Activated CD4-positive, alpha-beta T cell treated with anti-CD3 and anti-CD28 coated beads, Interleukin-2, Interleukin-6, amounts not matched to agents 100 ng/mL and 50 ng/mL, durations not matched to agents 16 hours and 8 hours (primary cell): ENCODE measurements around the gene SMYD2.

ENCODE experiments used
- DNase-seq: peaks from one replicate; pipeline ENCODE4 v3.0.0-alpha.2; 2020

Gene SMYD2

DNA sequence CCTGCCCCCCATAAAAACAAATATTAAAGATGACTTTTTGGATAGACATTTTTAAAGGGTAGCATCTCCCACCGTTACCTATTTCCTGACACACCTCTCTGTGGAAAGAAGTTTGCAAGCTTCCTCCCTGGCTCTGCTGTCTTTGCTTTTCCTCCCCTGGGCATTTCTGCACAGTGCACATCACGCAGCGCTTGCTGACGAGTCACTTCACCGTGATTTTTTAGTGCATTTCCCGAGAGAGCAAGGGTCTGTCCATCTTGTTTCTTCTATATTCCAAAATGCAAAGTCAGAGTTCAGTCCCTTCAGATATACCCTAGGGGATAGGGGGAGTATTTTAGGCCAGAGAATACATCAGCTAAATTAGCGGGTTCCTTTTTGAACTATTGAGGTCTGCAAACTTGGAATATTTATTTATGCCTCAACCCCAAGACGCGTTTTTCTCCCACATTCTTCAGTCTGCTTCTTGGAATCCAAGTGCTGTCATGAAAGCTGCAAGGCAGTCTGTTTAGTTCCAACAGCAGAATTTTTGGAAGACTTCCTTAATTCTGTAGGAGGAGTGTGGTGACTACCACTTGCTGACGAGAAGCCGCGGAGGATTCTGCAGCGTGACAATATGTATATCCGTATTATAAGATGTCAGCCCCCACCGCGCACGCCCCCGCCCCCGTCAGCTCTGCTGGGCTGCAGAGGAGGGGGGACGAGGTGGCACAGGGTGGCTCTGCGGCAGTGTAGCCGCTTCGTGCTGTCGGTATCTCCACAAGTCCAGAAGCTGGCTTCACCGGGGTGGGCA lies 22.4 kb downstream of the SMYD2 start:
- DNase-seq: no peak

DNA sequence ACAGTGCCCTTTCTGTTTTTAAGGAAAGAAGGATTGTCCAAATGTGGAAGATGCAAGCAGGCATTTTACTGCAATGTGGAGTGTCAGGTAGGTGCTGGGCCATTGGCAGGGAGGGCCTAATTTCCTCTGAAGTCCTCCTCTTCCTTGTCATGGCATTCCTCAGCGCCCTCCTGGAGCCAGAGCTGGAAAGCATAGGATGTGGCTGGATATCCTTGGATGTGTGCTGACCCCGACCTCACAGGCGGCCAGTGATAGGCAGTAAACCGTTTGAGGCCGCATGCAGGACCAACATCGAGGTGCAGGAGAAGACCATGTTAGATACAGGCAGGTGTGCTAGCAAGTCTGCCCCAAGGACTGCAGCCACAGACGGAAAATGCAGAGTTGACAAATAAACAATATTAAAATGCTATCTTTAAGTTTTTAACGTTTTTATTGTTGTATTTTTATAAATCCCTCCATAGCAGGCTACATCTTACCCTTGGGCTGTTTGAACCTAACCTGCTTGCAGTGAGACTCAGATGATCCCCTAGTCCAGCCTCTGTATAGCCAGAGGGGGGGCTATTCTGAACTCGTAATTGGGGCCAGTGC lies 24.3 kb downstream of the SMYD2 start:
- no peak for DNase-seq

DNA sequence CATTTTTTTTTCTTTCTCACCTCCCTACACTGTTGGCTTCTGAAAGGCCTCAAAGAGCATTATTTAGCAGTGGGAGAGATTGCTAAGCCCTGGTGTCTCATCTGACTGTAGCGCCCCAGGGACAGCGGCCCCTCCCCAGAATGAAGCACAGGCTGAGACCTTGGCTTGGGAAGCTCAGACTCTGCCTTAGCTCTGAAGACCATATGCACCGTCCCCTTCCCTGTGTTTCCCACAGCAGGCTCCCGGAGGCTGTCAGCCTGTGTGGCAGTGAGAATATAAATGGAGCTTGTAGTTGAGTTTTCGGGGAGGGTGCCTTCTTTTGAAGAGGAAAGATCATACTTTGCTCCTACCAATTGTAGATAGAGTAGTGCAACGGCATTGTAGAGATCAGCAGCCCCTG lies 25.3 kb downstream of the SMYD2 start:
- no peak for DNase-seq

DNA sequence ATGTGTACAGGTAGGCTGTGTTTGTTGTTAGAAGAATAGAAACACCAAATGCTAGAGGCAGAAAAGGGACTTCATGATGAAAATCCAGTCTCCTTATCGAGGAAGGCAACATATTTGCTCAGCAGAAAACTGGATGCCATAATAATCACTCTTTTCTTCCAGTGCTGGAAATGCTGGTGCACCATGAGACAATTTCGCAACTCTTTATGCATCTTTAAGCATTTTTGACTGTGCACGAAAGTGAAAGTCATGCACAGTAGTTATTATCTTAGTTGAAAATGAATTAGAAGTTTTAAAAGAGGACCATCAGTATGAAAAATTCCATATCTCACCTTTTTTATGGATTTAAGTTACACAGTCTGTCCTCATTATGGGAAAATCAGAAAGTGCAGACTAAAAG lies 29.1 kb downstream of the SMYD2 start:
- DNase-seq: peak; percentile 40

DNA sequence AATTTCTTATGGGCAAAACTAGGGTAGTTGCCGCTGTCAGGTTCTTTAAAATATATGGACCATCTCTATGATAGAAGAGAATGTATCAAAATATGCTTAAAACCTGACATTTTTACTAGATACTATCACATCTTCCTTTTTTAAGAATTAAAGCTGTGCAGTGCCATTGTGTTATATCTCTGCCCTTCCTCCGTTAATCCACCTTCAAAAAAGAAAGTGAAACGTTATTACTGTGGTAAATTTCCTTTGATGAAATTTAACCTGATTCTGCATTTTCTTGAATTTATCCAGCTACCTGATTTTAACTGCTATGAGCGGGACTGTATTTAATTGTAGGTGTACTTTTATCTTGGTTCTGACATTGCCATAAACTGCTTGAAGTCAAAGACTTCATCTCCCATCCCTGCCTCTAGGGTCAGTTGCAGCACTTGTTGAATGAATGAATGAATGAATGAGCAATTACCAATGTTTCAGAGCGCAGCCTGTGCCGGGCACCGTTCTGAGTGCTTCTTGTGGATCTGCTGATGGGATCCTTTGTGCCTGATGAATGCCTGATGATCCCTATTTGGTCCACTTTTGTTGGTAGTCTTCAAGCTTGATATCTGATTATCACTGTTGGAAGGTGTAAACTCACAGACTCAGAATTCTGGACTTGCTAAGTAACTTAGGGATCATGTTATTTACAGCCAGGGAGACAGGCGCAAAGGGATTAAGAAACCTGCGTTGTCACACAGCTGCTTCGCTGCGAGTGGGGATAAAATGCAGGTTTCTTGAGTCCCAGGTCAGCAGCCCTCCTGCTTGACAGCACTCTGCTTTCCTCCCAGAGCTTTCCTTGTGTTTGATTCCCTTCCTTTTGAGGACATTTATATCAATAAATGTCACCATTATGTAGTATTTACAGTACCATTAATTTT lies 30.1 kb downstream of the SMYD2 start:
- no peak for DNase-seq

DNA sequence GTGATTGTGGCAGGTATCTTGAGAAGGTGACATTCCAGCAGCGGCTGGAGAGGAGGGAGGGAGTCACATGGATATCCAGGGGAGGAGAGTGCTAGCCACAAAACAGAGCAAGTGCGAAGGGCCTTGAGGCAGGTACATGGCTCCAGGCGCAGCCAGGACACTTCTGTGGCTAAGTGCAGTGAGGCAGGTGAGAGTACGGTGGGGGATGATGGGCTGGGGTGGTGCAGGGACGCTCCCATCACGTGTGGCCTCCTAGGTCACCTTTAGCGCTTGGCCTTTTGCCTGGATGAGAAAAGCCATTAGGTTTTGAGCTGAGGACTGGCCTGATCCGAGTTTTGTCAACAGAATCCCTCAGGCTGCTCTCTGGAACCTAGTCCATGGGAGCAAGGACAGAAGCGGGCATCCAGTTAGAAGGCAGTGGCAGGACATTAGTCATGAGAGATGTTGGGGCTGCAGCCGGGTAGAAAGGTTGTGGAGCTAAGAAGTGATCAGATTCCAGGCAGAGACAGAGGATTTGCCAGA lies 31.6 kb downstream of the SMYD2 start:
- no peak for DNase-seq

DNA sequence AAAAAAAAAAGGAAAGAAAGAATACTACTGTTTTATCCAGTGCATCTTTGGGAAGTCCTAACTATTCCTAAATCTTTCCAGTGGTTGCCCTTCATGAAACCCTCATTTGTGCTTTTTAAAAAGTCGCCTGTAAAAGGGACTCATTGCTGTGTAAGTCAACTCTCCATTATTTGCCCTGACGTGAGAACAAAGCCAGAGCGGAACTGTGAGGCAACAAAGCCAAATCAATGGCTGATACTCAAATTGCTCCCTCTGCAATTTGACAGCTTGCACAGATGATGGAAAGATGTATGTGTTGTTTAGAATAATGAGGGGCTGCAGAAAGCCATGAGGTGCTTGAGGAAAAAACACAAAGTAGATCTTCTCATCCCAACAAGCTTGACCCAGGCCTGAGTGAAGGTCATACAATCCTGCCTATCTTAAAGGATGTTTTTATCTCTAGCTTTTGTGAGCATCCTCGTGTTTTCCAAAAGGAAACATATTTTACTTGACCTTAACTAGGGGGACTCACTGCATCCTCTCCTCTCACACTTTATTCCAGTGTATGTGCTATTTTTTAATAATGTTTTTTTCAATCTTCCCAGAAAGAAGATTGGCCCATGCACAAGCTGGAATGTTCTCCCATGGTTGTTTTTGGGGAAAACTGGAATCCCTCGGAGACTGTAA lies 33.4 kb downstream of the SMYD2 start:
- no peak for DNase-seq

DNA sequence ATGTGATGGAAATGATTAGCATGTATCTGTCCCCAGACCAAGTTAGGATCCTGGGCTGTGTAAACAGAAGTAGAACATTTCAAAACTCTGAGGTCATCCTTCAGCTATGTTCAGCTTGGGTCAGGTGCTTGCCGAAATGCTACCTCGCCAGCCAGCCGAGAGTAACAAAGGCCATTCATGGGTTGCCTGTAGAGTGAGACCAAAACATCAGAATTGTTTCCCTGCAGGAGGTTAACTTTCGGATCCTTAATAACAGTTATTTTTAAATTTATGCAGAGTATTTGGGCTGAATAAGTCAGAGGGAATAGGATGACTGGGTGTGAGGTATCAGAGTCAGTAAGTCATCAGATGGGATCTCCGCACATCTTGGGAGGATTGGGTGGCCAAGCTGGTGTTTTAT lies 35.6 kb downstream of the SMYD2 start:
- no peak for DNase-seq

DNA sequence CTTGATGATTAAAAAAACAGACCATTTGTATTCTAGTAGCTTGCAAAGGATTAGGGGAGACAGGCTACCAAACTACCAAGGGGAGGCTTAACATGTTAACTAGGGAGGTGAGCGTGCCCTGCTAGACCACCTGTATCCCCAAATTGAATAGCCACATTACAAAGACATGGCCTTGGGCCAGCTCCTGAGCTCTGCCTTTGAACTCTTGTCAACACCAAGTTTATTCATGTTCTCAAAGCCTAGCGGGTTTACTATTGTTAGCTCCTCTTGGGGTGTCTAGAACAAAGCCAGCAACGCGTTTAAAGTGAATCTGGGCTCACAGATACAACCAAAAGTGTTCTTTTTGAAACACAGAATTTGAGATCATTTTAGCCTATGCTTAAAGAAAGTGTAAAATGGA lies 36.3 kb downstream of the SMYD2 start:
- no peak for DNase-seq

DNA sequence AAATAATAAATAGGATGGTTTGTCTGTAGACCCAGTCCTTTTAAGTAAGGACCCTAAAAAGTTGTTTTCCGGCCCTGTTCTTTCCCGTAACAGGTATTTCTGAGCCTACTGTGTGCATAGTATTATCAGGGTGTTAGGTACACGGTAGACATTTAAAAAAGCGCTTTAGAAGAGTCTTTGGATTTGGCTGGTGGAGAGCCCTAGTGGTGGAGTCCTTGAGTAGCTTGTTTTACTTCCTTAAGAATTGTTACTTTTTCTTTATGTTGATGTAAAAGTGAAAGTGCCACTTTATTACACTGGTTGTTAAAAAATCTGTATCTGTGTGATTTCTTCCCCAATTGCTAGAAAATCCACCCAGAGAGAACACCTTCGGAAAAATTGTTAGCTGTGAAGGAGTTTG lies 36.8 kb downstream of the SMYD2 start:
- DNase-seq: no peak

DNA sequence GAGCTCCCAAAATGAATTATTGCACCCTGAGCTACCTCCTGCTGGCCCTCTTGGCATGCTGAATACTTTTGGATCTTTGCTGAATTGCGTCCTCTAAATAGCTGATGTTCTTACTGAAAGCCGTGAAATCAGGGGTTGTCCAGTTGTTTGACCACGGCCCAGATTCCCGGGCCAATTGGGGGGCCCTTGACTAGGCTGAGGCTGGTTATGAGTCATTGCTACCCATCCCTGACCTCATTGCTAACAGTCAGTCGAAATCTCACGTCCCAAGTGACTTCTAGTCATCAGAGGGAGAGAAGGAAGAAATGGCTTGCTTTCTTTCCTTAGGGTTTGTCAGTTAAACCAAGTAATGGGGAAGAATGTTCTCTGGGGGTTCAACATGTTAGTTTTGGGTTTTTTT lies 37.4 kb downstream of the SMYD2 start:
- no peak for DNase-seq

DNA sequence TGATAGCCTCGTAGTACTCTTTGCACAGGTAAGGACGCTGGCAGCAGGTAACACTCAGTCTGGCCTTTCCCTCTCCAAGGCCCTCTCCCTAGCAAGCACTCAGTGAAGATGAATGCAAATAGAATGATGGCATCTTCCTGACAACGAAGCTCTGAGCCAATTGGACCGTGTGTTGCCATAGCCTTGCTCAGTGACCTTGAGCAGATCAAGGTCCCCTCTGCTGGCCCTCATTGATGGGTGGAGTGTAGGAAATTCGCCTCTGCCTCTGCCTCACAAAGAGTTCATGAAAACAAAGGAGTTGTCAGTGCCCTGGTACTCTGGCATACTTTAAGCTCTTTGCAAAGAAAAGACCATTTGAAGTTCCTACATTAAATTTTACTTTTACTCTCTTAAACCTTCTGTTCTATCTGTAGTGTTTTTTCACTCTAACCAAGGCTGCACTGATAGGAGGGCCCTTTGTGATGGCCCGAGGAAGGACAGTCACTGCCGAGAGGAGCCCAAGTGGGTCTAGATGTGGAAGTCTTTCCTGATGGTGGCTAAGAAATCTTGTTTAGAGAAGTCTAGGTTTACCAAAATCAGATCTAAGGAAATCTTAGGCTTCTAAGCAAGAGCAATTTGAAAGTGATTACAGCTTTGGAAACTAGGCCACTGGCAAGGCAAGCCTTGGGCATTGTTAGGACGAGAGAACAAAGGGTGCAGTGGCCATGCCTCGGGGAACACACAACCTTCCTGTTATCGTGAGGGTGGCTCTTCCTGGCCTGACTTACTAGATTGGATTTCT lies 38.2 kb downstream of the SMYD2 start:
- no peak for DNase-seq

DNA sequence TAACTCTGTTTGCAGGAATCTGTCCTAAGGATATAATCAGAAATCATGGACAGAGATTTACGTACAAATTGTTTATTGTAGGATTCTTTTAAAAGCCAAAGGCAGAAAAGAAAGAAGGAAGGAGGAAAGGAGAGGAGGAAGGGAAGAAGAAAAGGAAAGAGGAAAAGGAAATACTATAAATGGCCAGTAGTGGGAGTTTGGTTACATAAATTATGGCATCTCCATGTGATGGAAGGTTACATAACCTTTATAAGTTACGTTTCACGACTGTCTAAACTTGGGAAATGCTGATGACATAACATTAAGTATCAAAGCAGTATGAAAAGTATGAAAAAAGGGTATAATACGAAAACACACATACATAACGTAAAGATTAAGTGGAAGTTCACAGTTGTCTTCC lies 39.0 kb downstream of the SMYD2 start:
- no peak for DNase-seq

DNA sequence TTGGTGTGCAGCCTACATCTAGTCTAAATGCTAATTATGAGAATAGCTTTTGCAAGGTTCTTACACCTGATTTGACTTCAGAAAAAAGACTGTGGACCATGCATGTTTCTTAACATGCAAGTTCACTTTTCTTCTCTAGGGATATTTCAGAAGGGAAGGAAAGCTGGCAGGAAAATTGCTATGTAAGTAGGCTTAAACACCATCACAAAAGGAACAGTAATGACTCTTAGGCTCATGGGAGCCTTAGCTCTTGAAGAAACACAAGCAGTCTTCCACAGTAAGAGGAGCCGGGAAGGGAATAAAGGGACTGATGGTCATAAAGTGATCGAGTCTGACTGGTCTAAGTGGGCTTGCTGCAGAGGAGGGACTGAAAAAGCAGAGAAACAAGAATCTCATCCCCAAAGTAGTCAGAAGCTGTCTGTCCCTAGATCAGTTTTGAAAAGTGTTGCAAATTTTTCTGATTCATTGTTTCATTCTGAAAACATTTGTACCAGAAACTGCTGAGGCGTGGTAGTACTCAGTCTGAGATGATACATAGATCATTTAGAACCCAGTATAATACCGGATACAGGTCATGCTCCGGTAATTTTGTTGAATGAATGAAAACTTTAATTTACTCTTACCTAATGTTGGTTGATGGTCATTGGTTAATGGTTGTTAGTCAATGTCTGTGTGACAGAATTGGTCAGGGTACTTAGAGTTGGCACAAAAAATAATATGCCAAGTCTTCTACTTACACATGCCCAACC lies 40.9 kb downstream of the SMYD2 start:
- no peak for DNase-seq

DNA sequence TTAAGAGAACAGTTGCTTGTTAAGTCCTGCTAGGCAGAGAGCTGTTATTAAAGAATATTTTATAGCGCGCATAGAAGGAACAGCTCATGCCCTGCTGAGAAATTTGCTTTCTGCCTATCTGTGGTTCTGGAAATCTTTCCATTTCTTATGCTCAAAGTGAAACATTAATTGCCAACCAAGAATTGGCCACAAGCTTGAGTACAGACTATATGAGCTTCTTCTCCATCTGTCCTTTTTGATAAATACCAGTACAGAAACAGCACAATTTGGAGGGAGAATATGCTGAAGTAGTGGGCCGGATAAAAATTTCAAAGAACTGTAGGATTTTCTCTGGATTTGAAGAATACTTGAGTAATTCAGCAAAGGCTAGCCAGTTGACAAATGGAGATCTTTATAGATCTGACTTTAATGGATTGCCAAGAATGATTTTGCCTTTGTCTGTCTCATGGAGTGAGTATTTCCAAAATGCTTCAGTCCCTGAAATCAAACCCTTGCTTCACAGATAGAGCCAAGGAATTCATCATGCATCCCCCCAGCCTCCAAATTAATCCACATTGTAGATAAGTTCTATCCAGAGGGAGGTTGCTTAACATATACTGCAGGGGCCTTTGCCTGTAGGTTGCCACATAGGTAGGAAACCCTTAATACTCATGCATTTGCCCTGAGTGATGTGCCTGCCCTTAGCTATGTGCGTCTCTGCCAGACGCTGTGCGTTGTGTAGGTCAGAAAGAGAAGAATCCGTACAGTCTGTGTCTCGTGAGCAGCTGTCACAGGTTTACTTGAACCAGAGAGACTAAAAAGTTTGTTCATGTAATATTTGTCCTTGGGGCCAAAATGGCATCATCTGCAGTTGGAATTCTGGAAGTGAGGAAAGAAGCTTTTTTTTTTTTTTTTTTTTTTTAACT lies 44.2 kb downstream of the SMYD2 start:
- DNase-seq: no peak

DNA sequence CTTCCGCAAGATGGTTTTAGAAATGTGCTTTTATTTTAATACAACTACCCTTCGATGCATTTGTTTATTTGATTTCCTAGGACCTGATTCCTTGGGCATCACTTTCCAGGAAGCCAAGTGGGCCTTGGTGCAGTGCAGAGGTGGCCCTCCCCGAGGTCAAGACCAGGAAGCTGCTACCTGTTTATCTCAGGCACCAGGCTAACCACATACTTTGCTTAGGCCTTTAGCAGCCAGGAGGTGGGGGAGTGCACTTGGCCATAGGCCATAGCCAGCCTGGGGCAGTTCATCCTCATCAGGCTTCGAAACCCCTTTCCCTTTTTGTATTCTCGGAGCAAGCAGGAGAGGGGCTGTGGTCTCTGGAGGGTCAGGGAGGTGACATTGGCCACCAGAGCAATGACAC lies 45.4 kb downstream of the SMYD2 start:
- no peak for DNase-seq

DNA sequence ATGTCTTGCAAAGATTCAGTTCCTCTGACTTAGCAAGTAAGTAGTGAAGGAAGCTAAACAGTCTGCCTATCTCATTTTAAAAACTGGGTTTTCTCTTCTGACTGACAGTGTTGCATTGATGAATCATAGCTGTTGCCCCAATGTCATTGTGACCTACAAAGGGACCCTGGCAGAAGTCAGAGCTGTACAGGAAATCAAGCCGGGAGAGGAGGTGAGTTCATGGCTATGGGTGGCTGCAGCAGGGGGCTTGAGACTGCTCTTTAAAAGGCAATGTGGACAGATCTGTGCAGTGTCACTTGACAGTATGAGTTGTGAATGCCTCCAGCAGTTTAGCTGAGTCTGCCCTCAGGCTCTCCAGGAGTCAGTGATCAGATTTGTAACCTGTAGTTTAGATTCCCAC lies 46.6 kb downstream of the SMYD2 start:
- DNase-seq: peak; percentile 22

DNA sequence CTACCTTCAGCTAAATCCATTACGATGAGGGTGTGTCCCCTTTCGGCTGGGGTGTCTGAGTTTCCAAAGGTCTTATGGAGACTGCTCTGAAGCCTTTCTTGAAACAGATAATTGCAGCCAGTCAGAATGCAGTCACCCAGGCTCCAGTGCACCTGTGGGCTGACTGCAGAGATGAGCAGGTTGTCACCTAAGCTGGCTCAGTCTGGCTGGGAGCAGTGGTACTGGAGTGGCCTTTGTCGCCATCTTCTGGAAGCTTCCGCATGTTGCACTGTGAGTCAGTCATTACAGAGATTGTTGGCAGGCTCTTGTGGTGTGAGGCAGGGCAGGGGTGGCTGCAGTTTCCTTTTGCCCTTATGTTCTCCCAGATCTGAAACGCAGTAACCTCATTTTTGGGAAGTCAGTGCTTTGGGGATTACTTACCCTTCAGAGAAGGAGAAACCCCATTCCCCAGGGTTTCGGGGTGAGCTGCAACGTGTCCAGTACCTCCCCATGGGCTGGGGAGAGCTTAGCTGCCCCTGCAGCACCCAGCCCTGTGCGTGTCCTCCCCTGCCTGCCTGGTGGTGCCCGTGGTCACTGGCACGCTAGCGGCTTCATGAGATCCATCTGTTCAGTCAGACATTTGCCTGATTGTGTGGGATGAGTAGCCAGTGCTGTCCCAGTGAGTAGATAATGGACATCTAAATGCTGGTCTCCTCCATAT lies 48.0 kb downstream of the SMYD2 start:
- DNase-seq: peak; percentile 85

DNA sequence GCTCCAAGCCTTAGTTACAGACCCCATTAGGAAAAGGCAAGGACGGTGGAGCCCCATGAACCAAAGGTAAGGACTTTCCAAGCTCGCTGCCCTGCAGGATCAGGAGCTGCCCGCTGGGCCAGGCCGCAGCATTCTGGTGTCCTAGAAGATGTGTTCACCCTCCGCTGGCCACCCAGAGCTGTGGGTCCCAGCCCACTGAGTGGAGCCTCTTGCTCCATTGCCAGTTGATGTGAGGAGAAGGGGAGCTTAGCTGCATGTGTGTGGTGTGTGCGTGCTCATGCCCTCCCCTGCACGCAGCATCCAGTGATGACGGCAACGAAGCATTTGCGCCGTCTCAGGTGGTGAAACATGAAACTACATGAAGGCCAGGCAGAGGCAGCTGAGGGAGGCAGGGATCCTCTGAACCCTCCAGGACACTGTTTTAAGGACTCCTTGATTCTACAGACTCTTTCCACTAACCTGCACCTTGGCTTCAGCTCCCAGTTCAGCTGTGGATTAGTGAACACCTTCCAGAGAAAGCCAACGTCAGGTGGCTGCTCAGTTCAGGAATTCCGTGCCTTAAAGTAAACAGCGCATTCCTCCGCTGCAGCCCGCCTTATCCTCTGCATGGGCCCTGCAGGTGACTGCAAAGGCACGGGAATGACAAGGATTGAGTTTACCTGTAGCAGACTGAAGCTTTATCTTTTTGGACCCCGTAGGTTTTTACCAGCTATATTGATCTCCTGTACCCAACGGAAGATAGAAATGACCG lies 48.7 kb downstream of the SMYD2 start:
- no peak for DNase-seq
